ENCODE results near the gene SLC39A11.
A peak's percentile ranks its signal among the peaks of the same experiment; 100 is the strongest.
"Not testable (repeated sequence)": the region's sequence is repeated elsewhere in the genome, so short reads cannot be mapped to it uniquely, and the experiment has no call there.

The SLC39A11 gene

GRCh38 chr17:72733619-72734282 is 358.7 kb downstream of the SLC39A11 start:
- no peak for DNase-seq

- no peak for DNase-seq
Observed at GRCh38 chr17:72732893-72733618, 359.4 kb downstream of the SLC39A11 start.

GRCh38 chr17:72730077-72730476 is 362.4 kb downstream of the SLC39A11 start:
- DNase-seq, result no peak

GRCh38 chr17:72726936-72727335 is 365.6 kb downstream of the SLC39A11 start:
- DNase-seq, result peak; percentile 32

DNA sequence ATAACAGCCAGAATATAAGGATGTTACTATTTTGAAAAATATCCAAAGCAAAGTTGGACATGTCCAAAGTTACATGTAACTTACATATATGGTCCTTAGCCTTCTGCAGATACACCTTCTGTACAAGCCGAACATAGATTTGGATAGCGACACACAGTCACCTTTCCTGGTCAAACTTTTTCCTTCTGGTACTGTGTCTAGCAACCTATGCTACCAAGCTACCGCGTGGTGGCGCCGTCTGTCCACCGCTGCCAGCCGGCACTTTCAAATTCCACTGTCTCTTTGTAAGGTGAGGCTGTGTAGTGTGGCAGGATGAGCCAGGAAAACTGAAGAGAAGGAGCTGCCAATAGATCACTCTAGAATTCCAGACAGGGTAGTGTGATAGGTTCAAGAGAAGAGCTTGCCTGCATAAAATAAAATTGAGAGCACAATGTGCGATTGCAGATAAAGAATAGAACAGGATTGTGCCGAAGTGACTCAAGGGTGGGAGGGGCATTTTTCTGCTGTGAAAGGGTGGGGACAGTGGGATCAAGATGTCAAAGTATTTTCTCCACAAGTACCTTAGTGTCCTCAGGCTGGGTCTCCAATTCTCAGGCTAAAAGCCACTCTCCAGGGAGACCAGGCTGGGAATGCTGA is 366.9 kb downstream of the SLC39A11 start:
- peak; percentile 27 for DNase-seq

DNA sequence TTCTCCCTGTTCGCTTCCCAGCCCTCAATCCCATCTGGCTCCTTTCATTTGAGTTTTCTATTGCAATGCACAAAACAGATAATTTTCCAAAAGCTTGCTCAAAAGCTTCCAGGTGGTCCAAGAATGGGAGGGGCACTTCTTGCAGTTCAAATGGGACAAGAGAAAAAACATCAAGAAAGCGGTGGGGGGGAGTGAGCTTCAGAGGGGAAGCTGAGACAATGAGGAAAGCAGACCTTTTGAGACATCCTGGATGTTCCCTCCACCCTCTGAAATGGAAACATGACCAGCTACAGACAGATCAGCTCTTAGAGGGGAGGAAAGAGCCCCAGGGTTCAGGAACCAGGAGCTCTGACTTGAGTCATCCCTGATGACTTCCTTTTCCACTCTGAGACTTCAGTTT is 368.2 kb downstream of the SLC39A11 start:
- no peak for DNase-seq

DNA sequence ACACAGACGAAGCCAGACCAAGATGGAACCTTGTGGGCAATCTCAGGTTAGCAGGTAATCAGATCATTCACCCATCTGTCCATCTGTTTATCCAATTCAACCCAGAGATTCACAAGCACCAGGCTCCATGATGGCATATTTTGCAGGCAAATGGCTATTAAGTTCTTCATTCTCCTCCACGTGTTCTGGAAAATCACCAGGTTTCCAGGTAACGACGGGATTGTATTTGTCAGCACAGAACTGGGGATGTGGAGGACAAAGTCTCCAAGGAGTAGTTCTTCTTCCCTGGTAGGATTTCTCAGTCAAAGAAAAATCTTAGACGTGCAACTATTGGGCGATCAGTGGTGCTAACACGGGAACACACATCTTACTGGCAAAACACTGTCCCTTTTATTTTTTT is 368.8 kb downstream of the SLC39A11 start:
- DNase-seq, result no peak

GRCh38 chr17:72720494-72720825 is 372.0 kb downstream of the SLC39A11 start:
- no peak for DNase-seq

GRCh38 chr17:72719578-72720493 is 372.7 kb downstream of the SLC39A11 start:
- DNase-seq, result peak; percentile 54

DNA sequence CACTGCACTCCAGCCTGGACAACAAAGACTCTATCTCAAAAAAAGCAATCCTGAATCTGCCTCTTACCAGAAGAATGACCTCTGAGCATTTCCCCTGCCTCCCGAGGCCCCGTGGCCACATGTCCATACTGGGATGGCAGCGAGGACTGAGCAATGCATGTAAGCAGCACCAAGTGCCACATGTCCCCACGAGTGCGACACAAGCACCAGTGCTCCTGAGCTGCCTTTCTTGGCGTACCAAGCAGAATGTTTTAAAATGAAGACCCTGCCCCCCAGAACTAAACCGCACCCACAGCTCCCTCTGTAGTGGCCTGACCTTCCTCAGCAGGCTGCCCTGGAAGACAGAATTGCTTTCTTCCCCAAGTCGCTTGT is 373.3 kb downstream of the SLC39A11 start:
- no peak for DNase-seq

DNA sequence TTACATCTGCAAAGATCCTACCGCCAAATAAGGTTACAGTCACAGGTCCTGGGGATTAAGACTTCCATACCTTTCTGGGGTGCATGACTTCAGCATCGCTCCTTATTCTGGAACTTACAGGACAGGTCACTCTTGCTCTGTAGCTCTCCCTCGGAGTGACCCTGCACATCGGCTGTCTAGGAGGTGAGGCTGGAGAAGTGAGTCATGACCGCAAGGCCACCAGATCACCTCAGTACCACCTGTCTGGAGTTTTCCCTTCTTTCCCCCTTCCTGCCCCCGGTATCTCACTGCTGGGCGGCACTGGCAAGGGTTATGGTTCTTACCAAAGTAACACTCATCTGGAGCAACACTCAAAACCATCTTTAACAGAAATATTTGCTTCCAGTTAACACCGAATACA is 374.8 kb downstream of the SLC39A11 start:
- DNase-seq, result no peak

DNA sequence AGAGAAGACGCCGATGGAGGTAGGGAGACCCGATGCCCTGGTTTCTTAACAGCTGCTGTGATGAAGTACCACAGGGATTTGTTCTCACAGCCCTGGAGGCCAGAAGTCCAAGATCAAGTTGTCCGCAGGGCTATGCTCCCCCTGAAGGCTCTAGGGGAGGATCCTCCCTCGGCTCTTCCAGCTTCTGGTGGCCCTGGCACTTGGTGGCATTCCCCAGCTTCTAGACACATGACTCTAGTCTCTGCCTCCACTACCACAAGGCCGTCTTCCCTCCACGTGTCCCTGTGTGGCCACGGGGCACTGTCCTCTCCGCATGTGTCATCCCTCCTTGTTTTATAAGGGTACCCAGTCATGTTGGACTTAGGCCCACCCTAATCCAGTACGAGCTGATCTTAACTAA is 375.2 kb downstream of the SLC39A11 start:
- DNase-seq, result no peak

DNA sequence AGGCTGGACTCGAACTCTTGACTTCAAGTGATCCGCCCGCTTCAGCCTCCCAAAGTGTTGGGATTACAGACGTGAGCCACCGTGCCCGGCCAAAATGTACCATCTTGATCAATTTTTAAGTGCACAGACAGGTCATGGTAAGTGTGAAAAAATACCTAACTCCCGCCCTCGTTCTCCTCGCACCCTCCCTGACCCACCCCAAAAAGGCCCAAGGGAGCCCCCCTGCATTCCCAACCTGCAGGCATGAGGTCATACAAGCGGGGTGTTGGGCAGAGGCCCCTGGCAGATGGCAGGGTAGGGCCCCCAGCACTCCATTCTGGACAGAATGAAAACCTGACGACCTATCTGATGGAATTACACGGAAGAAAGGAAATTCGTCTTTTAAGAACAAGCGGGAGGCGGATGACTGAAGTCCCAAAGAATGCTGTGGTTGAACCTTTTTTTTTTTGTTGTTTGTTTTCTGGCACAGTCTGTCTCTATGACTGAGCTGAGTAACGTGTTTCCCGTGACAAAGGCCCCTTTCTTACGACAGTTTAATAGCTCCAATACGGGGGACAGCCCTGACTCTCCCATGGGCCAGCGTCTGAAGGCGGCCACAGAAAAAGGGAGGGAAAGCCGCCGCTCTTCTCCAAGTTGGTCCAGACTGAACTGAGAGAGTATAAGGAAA is 376.4 kb downstream of the SLC39A11 start:
- DNase-seq, result no peak

- no peak for DNase-seq
Observed at GRCh38 chr17:72714357-72714966, 378.0 kb downstream of the SLC39A11 start.

DNA sequence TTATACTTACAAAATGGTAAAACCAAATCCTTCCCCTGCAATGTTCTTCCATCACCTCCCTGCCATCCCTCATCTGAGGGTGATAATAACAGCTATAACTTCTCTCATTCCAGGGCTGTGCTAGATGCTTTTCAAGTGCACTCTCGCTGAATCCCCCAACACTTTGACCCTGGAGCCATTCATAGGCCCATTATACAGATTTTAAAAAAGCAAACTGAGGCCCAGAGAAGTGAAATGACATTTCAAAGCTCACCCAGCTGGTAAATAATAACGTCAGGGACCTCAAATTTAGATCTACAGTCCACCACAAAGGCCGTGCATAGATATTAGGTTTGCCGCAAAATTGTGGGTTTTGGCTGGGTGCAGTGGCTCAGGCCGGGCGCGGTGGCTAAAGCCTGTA is 378.8 kb downstream of the SLC39A11 start:
- DNase-seq, result no peak

GRCh38 chr17:72711521-72712310 is 380.8 kb downstream of the SLC39A11 start:
- no peak for DNase-seq

DNA sequence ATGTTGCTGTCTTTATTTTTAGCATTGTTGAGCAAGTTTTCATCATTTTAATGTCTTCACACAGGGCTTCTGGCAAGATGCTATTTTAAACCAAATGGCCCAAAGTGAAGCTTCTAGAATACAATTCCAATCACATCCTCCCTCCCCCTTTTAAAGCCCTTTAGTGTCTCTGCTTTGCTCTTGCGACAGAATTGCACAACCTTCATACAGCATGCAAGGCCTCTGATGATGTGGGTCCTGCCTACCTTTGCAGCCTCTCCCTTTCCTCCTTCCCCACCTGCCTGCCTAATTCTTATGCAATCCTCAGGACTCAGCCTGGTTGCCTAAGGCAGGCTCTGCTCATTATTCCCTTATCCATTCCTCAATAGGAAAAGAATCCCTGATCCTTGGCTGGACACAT is 381.7 kb downstream of the SLC39A11 start:
- DNase-seq, result no peak

- DNase-seq, result no peak
Observed at GRCh38 chr17:72710202-72710601, 382.3 kb downstream of the SLC39A11 start.

DNA sequence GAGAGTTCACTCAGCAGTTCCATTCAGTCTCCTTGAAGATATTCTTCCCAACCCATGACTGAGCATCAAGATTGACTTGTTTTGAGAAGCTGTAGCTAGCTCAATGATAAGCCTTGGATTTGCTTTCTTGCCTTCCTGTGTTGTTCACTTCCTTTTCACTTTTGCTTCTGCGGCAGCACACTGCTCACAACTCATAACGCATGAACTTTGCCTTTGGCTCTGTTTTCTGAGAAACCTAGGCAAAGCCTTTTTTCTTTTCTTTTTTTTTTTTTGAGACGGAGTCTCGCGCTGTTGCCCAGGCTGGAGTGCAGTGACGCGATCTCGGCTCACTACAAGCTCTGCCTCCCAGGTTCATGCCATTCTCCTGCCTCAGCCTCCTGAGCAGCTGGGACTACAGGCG is 383.8 kb downstream of the SLC39A11 start:
- DNase-seq, result not testable (repeated sequence)

GRCh38 chr17:72707881-72708280 is 384.6 kb downstream of the SLC39A11 start:
- DNase-seq, result no peak

- DNase-seq, result no peak
Observed at GRCh38 chr17:72706396-72706981, 386.0 kb downstream of the SLC39A11 start.
